Activated CD4-positive, CD25-positive, alpha-beta regulatory T cell (primary cell): ENCODE data around the gene CNR1.
"Not testable (repeated sequence)": the region's sequence is repeated elsewhere in the genome, so short reads cannot be mapped to it uniquely, and the experiment has no call there.

ENCODE experiments used
- DNase-seq, 4 experiments: peaks; one replicate each; lab custom pipeline; 2025; lab: John Stamatoyannopoulos, UW

CNR1 gene

DNA sequence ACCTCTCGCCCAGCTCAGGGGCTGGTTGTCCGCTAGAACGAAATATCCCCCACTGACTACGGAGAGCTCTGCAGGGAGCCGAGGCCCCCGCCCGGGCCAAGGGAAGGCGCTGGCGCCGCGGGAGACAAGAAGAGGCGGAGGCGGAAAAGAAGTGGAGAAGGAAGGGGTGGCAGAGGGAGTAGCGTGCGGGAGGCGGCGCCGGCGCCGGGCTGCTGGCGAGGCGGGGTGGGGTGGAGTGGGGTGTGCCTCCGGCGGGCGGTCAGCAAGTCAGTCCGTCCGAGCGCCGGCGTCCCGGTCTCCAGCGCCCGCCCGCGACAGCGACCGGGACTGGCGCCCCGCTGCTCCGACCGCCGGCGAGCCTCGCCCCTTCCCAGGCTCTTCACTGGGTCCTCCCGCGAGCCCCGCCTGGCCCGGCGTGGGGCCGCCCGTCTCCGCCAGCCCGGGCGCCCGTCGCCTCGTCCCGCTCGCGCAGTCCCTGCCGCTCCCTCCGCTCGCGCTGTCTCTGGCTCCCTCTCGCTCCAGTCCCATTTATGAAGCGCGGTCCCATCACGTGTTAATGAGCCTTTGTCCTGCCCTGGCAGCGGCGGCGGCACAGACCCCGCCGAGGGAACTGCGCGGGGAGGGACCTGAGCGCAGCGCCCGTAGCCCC lies at the start of gene CNR1:
Gene CNR1, minus strand, starts transcription at position 504 of the 649 bp plus-strand sequence. CDS start 21,073 bp downstream, outside the sequence.
- no peak for DNase-seq

GRCh38 chr6:88211446-88211845 lies 45.3 kb upstream of the CNR1 start:
- no peak for DNase-seq

DNA sequence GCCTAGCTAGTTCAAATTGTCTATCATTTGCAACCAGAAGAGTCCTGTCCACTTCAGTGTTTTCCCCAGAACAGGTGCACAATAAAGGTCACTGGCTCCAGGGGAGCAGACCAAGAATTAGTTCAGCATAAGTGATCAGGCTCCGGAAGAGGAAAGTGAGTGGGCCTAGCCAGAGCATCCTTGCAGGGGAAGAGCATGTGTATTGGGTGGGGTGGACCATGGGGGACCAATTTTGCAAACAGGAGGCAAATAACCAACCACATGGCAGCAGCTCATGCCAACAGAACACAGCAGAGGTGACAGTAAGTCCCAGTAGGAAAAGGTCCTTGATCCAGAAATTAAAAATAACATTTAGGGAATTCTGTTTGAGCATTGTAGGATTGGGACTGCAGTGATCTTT lies 43.2 kb upstream of the CNR1 start:
- no peak for DNase-seq

GRCh38 chr6:88208726-88209125 lies 42.6 kb upstream of the CNR1 start:
- no peak for DNase-seq

DNA sequence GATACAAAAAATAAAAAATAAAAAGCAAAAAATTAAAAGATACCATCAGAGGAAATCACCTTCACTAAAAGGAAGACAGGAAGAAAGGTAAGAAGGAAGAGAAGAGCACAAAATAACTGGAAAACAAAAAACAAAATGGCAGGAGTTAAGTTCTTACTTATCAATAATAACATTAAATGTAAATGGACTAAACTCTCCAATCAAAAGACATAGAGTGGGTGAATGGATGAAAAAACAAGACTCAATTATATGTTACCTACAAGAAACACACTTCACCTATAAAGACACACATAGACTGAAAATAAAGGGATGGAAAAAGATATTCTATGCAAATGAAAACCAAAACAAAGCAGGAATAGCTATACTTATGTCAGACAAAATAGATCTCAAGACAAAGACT lies 35.6 kb upstream of the CNR1 start:
- not testable (repeated sequence) for DNase-seq

DNA sequence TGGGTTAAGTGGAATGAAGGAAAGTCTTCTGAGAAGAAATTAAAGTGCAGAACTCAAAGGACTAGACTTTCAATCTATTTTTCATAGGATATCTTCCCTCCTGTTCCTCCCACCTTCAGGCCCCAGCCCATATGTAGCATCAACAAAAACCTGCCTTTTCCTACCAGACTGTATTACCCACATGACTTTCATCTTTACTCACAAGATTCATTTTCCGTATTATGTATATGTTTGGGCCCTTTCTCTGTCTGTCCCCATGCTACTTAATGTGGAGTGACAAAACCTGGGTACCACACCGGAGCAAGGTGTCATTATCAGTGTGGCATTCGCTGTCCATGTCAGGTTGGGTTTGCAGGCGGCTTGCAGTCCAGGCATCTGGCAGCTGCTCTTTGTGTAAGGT lies 18.8 kb upstream of the CNR1 start:
- DNase-seq = no peak

- no peak for DNase-seq
Measured at GRCh38 chr6:88183471-88183870, 17.3 kb upstream of the CNR1 start.

- no peak for DNase-seq
Measured at GRCh38 chr6:88179692-88180091, 13.5 kb upstream of the CNR1 start.

- no peak for DNase-seq
Measured at GRCh38 chr6:88177961-88178464, 11.9 kb upstream of the CNR1 start.

DNA sequence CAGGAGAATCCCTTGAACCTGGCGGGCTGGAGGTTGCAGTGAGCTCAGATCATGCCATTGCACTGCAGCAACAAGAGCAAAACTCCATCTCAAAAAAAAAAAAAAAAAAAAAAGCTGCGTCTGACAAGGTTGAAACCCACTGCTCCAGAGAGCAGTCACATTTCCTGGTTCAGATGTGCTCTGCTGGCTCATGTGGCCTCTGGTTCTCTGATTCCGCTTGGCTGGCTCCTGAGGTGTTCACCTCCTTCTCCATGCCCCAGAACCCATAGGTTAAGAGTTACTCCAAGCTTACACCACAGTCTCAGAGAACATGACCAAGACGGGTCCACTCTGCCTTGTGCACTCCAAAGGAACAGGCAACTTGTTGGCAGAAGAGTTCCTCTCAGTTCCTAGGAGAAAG lies 8.8 kb upstream of the CNR1 start:
- no peak for DNase-seq

DNA sequence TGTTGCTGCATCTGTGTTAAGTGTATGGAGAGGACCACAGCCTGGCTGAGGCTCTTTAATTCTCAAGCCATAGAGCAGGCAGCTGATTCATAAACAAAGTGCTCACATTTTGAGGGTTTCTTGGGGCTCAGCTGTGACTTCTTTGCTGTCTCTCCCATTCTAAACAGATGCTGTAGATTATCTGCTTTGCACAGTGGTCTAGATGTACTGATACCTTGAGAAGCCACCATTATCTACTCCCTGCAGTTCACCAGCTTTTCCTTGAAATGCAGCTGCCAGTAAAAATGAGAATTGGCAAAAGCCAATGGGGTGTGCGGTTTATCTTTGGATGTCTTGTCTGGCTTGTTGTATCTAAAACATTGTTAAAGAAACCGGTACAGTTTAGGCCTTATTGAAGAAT lies 5.2 kb upstream of the CNR1 start:
- no peak for DNase-seq

DNA sequence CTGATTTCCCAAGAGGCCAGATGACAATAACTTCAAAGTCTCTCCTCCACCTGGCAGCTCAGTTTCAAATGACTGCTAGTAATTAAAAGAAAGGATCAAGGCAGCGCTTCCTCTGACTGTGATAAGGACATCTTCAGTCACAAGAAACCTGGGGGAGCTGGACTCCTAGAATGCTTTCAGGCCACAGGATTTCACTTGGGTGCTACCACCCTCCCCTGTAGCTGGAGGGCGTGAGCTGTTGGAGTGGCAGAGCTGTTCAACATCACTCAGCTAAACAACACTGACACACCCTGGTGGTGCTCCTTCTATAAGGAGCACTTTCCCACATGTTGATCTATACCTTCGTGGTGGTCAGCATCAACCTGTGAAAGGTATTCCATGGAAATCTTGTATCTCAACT lies 2.2 kb upstream of the CNR1 start:
- no peak for DNase-seq

DNA sequence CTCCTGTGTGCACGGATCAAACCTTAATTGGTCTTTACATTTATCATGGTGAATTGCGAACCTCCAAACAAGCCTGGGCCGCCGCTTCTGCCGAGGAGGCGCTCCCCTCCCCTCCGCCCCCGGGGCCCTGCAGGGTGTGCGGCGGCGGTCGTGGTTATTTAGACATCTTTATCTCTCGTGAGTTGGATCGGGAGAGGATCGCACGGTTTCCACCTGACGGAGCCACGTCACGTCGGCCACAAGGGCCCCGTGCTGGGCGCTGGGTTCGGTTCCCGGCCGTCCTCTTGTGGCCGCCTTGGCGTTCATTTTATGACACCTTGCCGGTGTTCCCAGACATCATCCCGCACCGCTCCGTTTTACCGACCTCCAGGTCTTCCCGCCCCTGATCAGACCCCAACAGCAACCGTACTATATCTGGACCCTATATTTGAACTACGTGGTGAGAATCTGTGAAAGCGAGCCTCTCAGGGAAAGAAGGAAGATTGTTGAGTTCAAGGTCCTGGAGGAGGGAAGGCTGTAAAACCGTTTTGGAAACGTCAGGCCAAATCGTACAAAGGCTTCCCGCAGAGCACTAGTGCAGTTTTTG lies 1.3 kb upstream of the CNR1 start:
- no peak for DNase-seq

GRCh38 chr6:88166493-88167351 lies 575 bp upstream of the CNR1 start:
- DNase-seq = no peak

DNA sequence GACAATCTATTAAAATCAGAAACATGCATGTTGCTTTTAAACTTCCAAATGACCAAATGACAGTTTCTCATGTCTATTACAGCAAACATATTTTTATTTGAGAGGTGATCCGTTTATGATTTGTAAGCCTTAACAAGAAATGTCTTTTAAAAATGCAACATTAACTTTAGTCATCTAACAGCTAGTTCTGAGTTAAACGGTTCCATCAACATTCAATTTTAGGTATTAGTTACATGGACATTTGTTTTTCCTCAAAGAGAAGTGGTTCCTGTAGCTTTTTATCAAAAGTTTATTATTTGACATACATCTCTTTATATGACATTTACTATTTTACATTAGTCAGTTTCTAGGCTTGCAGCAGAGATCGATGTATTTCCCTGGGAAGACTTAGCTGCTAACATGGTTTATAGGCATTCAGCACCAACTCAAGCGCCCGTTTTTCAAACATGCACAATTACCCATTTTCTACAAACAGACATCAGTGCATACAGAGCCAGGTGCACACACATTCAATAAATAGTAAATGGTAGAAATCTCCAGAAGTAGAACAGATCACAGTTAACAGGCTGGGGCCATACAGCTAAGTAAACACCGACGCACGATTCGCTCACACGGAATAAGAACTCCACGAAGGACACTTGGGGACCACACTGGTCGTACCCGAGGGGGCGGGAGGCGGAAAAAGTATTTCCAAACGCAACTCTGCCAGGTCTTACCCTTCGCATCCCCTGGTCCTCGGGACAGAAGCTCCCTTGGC lies 882 bp downstream of the CNR1 start:
- DNase-seq = no peak

- DNase-seq = no peak
Measured at GRCh38 chr6:88164061-88164460, 2.1 kb downstream of the CNR1 start.

DNA sequence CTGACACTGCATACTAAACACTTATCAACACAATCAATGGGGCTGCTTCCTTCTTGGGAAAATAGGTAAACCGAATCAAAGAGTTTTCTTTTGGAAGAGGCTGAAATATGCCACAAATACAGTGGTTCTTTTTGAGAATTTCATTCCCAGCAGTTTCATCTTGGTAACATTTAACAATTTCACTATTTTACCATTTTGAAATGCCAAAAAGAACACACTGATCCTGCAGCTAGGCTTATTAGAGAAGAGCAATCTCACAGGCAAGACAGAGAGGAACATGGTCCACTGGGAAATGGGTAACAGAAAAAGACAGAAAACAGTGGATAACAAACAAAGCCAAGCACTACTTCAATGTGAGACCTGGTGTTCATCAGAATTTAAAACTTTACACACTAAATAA lies 2.5 kb downstream of the CNR1 start:
- no peak for DNase-seq

DNA sequence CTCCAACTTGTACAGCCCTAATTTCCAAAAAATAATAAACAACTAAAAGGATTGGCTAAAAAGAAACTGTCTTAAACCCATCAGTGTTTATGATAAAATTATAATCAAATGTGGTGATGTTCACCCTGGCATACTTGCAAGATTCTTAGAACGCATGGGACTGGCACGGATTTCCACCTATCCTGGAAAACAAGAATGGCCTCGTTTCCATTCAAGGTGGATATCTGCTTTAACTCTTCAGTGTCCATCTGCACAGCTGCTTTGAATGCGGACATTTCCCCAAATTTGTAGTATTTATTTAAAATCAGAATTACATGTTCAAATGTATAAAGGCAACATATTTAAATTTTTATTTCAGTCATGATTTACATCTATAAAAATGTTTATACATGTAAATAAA lies 4.2 kb downstream of the CNR1 start:
- DNase-seq = no peak

- DNase-seq = no peak
Measured at GRCh38 chr6:88157106-88157505, 9.0 kb downstream of the CNR1 start.

GRCh38 chr6:88145298-88145963 lies 20.7 kb downstream of the CNR1 start:
- no peak for DNase-seq

- no peak for DNase-seq
Measured at GRCh38 chr6:88144637-88145297, 21.4 kb downstream of the CNR1 start.
